GM18511 (cell line): ENCODE results near the gene CEP85L.

Experiments used
- ATAC-seq: cut with Tn5 transposase; IDR thresholded peaks from one replicate; pipeline ENCODE4 v1.9.1; 2021; ENCODE audit warnings: mild to moderate bottlenecking, moderate library complexity; ENCODE audit not compliant: unreplicated experiment

Gene CEP85L

DNA sequence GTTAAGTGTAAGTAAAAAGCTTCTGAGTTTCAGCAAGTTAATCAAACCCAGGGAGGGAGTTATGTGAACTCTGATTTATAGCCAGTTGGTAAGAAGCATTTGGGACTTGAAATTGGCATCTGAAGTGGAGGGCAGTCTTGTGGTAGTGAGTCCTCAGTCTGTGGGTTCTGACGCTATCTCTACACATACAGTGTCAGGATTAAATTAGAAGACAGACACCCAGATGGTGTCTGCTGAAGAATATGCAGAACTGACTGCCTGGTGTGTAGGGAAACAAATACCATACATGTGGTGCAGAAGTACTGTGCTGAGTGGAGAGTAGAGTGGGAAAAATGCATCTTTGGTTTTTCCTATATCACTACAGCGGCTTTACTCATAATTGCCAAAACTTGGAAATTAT, 146.8 kb downstream of the CEP85L start:
- ATAC-seq: no peak

DNA sequence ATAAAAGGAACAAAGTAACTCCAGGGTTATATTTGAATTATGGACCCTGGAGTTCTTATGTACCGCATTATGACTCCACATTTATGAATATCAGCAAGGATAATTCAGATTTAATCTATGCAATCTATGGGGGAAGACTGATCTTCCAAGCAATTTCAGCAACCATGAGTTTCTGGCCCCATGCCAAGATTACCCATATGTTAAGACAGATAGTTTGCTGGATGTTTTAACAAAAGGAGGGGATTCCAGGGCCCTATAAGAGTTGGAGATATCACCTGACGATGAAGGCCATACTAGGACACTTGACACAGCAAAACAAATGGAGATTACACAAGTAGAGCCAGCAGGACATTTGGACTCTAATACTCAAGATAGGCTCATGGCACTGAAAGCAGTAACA, 149.2 kb downstream of the CEP85L start:
- ATAC-seq: no peak

DNA sequence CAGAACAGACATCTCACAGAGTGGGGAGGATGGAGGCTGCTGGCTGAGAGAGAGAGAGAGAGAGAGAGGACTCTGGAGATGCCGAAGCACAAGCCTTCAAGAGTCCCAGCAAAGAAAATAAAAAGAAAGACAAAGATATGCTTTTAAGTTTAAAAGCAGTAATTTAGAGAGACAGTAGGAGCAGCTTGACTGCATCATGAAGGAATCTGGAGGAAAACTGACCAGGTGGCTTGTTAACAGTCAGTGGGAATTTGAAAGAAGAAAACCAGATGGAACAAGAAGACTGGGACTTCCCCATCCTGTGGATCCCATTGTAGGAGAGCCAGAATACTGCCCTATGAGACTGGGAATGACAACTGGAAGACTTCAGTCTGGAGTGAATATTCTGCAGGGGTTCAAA, 149.6 kb downstream of the CEP85L start:
- no peak for ATAC-seq

DNA sequence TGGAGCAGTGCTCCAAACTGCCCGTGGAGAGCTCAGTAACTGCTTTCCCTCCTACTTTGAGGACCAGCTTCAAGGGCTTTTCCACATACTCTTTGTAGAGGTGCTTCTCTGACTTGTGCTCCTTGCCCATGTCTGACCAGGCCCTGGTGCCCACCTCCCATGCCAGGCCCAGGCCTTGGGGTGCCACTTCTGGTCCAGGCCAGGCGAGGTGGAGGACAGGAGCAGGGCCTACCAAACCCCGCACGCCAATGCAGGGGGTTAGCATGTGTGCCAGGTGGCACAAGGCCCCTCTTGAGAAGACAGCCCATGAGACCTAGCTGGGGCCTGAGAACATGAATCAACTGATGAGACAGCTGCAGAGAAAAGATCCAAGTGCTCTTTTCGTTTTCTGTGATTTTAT, 150.3 kb downstream of the CEP85L start:
- no peak for ATAC-seq

DNA sequence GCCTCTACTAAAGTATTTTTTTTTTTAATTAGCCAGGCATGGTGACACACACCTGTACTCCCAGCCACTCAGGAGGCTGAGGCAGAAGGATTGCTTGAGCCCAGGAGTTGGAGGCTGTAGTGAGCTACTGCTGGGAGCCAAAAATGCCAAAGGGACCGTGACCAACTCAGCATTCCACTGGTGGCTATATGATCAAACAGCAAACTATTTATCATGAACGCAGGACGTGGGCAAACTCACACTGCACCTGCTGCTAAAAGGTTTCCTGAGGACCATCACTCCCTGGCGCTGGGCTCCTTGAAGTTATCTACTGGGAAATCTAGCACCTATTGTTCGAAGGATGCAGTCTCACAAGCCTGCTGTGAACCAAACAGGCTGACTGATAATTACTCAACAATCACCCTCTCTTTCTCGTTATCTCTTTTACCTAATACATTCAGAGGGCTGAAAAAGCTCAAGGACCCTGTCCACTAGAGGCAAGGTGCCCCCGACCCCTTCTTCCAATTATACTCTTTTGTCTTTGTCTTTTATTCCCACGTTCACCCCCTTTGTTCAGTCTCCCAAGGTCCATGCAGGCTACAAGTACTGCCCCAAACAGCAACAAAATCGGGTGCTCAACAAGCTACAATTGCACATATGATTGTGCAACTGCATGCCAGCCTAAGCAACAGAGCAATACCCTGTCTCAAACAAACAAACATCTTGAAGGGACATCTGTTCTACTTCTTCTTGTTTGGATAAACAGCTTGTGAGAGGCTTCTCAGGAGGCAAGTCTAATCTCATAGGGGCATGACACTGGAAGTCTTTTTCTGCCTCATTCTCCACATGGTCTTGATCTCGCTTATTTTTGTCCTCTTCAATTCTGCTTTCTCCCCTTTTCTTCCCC, 151.0 kb downstream of the CEP85L start:
- ATAC-seq: no peak

DNA sequence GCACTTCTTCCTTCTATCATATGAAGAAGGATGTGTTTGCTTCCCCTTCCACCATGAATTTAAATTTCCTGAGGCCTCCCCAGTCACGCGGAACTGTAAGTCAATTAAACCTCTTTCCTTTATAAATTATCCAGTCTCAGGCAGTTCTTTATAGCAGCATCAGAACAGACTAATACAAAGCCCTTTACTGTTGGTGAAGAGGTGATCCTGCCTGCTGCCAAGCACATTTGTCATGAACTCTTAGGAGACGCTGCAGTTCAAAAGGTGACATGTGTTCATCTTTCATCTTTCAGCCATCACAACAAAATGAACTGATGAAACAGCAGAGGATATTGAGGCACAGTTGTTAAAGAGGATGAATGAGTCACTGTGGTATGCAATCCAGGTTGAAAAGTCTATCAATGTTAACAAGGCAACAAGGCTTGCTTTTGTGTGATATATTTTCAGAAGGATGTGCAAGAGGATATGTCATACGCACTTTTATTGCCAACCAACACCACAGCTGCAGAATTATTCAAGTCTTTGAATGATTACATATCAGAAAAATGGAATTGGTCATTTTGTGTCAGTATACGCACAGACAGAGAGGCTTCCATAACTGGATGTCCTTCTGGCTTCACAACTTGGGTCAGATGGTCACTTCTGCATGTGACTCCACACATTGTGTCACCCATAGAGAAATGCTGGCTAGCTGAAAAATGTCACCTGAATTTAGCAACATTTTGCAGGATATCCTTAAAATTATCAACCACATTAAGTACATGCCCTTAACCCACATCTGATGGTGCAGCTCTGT, 155.7 kb downstream of the CEP85L start:
- ATAC-seq: no peak

DNA sequence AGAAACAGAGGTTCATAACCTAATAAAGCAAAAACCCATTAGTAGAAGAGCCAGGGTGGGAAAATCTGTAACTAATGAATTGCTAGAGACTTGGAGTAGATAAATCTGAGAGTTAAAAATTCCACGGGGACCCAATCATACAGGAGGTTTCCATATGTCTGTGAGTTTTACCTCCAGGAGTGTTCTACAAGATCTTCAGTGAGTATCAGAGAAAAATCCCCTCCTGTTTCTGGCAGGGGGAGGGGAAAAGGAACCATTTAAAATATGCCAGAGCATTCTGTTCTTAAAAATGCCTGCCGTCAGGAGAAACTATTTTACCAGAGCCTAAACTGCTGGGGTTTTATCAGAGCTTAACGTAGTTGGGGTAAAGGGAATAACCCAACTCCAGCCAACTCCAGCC, 157.3 kb downstream of the CEP85L start:
- no peak for ATAC-seq

DNA sequence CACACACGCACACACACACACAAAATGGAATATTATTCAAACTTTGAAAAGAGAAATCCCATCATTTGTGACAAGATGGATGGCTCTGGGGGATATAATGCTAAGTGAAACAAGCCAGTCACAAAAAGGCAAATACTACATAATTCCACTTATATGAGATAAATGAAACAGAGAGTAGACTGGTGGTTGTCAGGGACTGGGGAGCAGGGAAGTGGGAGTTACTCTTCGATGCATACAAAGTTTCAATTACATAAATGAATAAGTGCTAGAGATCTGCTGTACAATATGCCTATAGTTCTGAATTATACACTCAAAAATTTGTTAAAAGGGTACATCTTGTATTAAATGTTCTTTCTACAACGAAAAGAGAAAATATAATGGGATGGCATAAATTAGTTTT, 161.4 kb downstream of the CEP85L start:
- no peak for ATAC-seq

DNA sequence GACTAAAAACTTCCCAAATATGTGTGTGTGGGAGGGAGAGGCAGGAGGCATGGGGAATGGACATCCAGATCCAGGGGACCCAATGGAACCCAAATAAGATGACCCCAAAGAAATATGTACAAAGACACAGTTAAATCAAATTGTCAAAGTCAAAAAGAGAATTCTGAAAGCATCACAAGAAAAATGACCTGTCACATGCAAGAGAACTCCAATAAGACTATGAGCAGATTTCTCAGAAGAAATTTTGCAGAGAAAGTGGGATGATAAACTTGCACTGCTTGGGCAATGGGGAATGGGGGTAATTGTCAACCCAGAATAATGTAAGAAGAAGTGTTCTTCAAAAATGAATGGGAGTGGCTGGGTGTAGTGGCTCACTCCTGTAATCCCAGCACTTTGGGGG, 162.8 kb downstream of the CEP85L start:
- no peak for ATAC-seq

DNA sequence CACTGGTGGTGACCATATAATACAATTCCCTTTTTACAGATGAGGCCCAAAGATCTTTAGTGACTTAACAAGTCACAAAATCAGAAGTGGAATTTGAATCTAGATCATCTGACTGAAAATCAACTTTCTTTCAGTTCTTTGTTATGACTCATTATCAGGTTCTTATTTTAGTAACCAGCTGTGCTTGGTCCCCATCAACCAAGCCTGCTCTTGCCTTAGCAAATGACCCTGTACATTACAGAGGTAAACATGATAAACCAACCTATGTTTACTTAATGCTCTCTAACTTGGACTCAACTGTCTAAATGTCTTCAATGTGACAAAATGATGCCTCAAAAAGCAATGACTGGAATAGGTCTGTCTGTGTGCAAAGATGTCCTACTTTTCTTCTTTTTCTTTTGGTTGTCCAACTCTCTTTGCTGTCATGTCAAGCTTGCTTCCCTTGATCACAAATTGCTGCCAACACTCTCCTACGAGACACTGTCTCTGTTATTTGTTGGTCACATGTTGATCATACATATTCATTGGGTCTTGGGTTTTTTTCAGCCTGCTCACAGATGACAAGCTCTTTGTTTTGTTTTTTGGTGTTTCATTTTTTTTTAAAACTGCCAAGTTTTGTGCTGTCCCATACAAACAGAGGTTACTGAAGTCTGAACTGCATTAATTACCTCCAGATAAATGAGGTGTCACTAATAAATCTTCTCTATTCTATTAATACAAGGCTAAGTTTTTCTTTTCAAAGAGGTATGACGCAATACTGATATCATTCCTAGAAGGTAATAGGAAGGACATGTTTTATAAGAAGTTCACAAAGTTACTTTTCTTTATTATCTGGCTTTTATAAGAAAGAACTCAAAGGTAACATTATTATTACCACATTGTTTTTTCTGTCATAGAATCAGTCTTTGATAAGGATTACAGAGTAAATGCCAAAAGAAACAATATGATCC, 165.5 kb downstream of the CEP85L start:
- peak; percentile 95 for ATAC-seq

DNA sequence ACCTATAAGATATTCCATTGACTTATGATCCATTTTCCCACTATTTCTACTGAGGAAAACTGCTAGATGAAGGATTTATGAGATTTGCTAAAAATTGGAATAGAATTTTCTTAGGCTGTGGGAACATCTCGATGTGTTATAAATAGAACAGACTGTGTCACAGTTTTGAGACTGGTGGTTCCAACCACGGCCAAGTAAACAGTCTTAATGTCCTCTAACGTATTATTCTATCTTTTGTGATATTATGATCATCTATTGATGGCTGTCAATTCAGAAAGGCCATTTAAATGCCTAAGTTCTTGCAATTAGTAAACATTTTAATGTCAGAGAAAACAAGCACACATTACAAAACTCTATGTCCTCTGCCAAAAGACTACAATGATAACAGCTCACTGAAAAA, 174.8 kb downstream of the CEP85L start:
- ATAC-seq: no peak

DNA sequence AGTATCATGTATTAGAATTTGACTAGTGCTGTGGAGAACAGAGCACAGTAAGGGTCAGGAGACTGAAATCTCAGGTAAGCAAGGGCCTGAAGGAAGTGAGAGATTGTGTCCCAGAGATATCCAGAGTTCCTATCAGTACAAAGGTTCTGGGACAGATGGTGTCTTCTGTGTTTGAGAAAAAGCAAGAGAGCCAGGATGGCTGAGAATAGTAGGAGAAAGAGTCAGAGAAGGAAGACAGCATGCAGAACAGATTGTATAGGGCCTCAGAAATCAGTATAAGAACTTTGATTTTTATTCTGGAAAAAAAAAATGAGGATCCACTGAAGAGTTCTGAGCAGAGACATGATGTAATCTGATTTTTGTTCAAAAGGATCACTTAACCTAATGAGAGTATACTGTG, 178.1 kb downstream of the CEP85L start:
- ATAC-seq: no peak

DNA sequence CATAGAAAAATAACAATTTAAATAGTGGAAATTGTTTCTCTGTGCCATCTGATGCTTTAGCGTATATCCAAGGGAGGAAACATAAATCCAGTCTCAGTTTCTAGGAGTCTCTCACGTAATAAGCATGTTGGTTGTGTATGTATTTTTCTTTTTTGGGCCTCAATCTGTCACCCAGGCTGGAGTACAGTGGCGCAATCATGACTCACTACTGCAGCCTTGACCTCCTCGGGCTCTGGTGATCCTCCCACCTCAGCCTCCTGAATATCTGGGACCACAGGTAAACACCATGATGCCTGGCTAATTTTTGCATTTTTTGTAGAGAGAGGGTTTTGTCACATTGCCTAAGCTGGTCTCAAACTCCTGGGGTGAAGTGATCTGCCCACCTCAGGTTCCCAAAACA, 181.9 kb downstream of the CEP85L start:
- no peak for ATAC-seq

DNA sequence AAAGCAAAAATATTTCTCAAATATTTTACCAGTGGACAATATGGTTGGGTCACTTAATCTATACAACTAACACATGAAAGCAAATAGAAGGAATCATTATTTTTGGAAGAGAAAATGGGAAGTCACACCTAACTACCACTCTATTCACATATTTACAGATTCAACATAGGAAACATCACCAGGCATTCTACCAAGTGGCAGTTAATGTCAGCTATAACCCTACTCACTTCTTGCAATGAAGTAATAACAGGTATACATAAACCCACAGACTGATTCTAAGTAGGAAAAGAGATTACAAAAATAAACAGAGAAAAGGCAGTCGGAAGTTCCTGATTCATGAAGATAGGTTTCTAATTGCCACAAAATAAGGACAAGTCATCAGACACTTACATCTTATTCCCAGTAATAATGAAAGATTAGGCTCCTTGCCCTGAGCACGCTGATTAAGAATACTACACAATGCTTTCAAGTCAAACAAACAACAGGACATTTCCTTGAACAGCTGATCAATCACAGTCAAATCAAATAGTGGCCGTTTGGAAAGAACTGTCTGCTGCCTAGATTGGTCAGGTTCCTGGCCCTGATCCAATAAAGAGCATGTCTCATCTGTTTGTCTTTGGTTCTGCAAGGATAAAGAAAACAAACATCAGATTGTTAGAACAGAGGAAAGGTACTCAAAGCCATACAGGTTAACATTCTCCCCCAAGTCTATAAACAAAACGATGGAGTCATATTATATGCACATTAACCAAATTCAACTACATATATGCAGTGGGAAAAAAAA, 182.5 kb downstream of the CEP85L start:
- ATAC-seq: no peak

DNA sequence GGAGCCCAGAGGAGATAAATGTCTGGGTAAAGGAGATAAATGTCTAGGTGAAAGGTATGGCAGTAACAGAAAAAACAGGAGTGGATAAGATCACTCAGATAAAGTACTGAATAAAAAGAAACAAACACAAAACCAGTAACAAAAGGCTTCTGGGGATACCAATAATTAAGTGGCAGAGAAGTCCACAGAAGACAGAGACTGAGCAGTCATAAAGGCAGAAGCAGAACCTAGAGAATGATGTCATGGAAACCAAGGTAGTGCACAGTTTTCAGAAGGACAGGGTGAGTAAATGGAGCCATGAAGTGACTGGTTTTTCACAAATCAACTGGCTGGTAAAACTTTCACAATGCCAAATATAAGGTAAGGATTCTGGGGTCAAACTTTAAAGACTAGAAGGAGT, 184.2 kb downstream of the CEP85L start:
- peak; percentile 78 for ATAC-seq

DNA sequence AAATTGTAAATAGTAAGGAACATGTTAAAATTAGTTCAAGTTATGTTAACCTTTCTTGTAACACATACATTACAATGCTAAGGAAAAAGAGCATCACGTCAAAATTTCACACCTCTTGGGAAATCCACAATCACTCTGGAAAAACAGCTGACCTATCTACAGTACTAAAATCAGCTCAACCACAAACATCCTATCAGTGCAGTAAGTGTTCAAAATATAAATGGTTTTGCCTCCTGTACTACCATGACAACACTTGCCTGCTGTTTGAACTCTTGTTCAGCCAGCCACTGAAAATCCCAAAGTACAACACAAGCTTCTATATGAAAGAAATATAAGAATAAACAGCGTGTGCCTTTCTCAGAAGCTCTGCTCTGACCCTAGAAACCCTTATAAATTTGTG, 186.8 kb downstream of the CEP85L start:
- ATAC-seq: no peak

DNA sequence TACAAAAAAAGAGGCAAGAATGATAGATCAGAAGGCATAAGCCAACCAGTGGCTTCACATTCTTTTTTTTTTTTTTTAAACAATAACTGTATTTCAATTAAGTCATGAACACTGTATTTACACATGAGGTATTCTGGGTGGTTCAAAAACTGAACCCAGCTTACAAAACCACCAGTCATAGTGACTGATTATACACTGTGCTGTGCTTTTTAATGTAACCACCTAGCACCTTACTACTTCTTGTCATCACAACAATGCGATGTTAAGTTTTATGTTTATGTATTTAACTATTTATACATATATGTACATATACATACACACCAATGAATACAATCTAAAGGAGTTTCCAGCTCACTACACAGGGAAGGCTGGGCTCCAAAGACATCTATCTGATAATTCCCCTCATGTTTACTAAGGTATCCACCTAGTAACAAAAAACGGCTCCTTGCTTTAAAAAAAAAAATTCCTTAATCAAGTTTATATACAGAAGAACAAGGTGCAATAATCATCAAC, 190.4 kb downstream of the CEP85L start:
- ATAC-seq: no peak

DNA sequence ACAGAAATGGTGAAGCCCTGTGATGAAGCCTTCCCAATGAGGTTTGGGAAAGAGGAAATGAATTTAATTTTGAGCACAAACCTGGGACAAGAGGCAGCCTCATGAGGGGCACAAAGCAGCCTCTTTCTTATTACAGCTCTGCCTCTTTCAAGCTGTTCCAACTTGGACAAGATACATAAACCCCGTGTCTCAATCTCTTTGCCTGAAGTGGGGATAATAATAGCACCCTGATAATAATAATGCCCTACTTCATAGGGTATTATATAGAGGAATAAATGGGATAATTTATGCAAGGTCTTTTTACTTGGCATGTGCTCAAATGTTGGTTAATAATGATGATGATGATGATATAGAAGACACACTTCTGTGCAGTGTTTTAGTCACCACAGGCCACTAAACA, 194.4 kb downstream of the CEP85L start:
- no peak for ATAC-seq

DNA sequence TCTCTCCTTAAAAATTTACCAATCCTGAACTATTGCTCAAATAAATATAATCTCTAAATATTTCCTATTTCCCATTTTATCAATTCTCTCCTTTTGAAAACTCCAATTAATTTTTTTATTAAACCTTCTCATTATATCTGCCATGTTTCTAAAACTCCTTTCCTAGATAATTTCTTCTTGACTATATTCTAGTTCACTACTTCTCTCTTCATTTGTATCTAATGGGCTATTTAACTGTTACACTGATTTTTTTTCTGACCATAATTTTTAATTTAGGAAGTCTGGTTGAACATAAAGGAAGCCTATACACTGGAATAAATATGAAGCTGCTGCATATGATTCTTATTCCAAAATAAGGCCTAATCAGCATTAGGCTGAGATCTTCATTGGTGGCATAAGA, 199.6 kb downstream of the CEP85L start:
- no peak for ATAC-seq

DNA sequence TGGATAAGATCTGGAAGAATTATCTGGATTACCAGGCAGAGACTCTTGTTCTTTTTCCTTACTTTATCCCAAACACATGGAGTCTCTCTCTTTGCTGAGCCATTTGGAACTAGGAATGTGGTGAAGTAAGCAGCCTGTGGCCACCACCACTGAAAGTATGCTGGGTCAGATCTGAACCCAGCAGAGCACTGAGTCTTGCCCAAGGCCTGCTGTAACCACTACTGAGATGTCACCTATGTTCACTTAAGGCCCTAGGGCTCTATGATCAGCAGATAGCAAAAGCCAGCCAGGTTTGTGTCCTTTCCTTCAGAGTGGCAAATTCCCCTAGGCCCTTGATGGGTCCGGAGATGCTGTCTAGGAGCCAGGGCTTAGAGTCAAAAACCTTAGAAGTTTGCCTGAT, 206.6 kb downstream of the CEP85L start:
- no peak for ATAC-seq
